Testis (tissue), 2 donors: ENCODE measurements around the gene SLC7A7.

Source experiments
- CTCF ChIP-seq, 3 experiments: fragments of 450-650 bp in 2 of 3; fragments of 200-600 bp in 1 of 3; sonication (generic) in 1 of 3; IDR thresholded peaks; one replicate each; pipeline ENCODE4 v1.5.1; 2016 to 2019; ENCODE audit warnings: antibody characterized with exemption in 3 of 3, mild to moderate bottlenecking in 2 of 3, moderate library complexity in 1 of 3
- POLR2A ChIP-seq: fragments of 450-650 bp; IDR thresholded peaks from one replicate; pipeline ENCODE4 v1.6.1; 2017; ENCODE audit warnings: antibody characterized with exemption, mild to moderate bottlenecking, moderate library complexity

- TF ChIP-seq CTCF (IDR thresholded peaks at IDR 0.05) (no peak), POLR2A (no peak)
These were observed 26.5 kb upstream of the SLC7A7 start for GRCh38 chr14:22841769-22842168.
